GM19035 (cell line): Measurements from ENCODE around the gene THAP9.
A peak's percentile ranks its signal among the peaks of the same experiment; 100 is the strongest.
"Not testable (repeated sequence)": the region's sequence is repeated elsewhere in the genome, so short reads cannot be mapped to it uniquely, and the experiment has no call there.

Source experiments
- ATAC-seq: cut with Tn5 transposase; IDR thresholded peaks from one replicate; pipeline ENCODE4 v1.9.1; 2021; ENCODE audit not compliant: unreplicated experiment

Gene THAP9

DNA sequence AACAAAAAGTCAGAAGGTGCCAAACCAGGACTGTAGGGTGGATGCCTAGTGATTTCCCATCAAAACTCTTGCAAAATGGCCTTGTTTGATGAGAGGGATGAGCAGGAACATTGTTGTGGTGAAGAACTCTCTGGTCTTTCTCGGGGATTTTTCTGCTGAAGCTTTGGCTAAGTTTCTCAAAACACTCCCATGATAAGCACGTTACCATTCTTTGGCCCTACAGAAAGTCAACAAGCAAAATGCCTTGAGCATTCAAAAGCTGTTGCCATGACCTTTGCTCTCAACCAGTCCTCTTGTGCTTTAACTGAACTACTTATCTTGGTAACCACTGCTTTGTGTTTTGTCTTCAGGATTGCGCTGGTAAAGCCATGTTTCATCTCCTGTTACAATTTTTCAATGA, 6.6 kb upstream of the THAP9 start:
- no peak for ATAC-seq

DNA sequence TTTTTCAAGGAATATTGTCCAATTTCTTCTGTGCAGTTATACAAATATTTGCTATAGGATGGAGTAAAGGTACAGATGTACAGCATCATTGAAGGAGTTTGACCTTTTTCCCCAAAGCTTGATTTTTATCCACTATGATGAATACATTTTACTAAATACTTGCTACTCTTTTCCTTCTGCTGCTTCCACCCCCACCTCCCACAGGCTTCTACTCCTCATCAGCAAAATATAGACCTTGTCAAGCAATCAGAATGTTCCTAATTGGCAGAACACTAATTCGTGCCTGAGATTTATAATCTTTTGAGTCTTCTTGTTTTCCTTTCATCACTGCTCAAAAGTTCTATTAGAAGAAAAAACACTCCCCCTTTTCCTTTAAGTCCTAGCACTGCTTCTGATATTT, 3.8 kb upstream of the THAP9 start:
- no peak for ATAC-seq

DNA sequence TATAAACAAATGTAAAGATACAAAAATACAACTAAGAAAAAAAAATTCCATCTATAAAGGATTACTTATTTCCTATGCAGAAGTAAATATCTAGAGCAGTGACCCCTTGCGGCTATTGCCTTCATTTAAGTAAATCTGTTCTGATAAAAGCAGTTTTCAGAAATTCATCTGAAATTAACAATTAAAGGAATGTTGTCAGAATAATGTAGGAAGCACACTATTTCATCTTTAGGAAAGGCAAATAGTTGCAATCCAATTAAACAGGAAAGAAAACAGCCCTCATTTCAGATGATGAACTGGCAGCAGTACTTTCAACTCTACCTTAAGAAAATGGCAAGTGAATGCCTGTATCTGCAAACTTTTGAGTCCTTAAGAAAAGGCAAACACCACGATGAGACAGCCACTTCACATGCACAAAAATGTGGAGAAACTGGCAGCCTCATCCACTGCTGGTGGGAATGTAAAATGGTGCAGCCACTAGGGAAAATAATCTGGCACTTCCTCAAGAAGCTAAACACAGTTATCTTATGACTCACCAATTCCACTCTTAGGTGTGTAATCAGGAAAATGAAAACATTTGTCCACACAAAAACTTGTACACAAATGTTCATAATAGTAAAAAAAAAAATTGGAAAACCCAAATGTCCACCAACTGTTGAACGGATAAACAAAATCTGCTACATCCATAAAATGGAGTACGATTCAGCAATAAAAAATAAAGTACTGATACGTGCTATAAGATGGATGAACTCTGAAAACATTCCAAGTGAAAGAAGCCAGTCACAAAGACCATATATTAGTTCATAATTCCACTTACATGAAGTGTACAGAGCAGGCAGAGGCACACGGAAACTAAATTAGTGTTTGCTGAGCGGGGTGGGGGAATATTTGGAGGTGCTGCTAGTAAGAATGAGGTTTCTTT, 2.0 kb upstream of the THAP9 start:
- ATAC-seq = no peak

DNA sequence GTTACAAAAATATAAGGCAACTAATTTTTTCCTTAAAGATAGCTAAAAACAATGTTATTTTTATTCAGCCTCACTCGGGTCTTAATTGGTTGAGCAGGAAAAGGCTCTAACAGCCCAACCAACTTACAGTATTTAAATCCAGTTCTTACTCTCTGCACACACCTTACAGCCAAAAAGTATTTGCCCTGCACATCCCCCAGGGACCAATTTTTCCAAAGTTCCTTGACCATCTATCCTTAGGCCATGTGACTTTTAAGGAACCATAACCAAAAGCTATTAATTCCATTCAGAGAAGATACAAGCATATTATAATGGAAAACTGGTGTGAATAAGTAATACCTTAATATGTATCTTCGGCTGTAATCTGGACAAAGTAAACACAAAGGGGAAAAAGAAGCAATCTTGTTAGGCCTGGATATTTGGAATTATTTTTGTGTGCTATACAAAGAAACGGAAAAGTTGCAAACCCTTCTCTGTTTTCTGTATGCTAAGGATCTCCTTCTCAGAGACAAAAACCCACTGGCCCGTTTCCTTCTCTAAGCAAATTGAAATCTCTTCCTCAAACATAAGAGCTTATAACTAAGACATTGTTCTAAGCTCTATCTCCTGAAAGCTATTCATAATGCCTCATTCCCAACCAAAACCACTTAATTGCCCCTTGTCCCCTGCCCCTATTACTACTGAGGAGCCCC, 1.0 kb upstream of the THAP9 start:
- ATAC-seq = no peak

DNA sequence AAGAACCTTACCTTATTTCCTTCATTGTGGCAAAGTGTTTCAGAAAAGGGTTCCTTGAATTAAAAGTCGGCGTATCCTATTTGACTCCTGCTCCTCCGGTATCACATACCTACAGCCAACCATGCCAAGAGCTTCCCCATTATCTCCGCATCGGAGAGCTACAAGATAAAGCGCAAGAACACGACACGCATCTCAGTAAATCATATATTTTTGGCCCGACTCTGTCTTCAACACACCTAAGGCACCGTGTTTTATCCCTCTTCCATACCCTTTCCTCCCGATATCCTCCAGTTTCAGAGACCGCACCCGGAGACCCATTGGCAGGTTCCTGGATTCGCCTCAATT, 497 bp upstream of the THAP9 start:
- ATAC-seq = peak; percentile 8

DNA sequence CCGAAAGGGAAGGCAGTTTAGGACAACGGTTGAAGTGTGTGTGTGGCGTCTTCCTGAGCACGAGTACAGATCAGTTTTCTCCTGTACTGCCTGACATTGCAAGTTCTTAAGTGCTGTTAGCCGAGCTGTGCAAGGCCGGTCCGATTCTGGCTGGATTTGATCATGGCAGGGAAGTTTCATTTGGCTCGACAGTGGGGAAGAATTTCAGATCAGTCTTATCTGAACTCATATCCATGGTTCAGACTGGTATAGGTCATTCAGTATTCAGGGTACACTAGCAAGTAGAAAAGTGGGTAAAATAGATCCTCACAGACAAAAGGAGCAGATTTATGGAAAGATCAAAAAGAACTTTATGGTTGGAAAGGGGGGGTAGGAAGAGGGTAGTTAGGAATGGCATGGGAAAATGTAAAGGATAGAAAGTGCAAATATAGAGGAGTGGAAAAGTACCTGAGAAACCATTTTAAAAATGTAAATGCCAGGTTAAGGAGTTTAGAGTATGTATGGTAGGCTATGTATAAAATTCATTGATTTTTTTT, 716 bp downstream of the THAP9 start:
- no peak for ATAC-seq

DNA sequence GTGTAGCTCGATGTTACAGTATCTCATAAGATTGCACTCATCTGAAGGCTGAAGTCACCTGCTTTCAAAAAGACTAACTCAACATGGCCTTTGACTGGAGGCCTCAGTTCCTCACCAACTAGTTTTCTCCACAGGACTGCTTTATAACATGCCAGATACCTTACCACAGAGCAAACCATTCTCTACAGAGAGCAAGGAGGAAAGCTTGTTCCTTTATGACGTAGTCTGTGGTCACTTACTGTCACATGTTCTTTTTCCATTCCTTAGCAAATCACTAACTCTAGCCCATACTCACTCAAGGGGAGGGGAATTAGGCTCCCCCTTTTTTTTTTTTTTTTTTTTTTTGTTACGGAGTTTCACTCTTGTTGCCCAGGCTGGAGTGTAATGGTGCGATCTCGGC, 3.2 kb downstream of the THAP9 start:
- no peak for ATAC-seq

DNA sequence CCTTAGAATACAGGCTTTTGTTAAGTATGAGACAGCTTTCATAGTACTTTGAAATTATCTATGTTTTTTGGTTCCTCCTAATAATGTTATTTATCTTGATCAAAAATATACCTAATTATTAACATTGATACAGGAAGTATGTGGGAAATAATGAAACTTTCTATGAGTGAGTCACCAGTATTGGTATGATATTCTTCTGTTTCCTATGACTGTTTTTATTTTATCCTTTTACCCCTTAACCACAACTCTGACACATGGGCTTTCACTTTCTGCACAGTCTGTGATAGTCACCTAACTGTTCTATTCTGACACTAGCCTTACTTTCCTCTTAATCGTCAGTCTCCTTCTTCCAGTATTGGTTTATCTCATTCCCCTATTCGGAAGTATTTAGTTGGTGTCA, 4.7 kb downstream of the THAP9 start:
- ATAC-seq = peak; percentile 39

DNA sequence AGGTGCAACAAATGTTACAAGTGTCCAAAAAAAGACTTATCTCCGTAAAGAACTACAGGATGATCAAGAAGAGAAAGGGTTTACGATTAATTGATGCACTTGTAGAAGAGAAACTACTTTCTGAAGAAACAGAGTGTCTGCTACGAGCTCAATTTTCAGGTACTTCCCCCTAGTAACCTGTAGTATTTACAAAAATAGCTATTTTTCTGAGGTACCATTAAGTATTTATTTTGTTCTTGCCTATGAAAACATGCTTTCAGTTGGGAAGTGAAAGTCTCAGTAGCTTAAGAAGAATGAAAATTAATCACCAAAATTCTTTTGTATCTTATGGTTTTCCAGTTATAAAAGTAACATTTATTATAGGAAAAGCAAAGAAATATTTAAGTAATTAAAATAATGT, 5.9 kb downstream of the THAP9 start:
- peak; percentile 53 for ATAC-seq

DNA sequence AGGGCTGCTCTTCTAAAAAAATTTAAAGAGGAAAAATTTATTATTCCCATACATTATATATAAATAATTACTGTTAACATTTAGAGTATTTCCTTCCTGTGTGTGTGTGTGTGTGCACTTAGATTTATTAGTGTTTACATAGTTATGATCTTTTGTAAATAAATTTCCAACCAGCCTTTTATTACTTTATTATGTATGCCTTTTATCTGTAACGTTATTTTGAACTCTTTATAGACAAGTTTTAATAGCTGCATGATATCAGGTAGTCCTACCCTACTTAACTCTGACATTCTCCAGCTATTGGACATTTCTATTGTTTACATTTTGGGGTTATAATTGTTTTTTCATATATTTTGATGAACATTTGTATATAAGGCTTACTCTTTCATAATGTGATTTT, 8.8 kb downstream of the THAP9 start:
- ATAC-seq = no peak

DNA sequence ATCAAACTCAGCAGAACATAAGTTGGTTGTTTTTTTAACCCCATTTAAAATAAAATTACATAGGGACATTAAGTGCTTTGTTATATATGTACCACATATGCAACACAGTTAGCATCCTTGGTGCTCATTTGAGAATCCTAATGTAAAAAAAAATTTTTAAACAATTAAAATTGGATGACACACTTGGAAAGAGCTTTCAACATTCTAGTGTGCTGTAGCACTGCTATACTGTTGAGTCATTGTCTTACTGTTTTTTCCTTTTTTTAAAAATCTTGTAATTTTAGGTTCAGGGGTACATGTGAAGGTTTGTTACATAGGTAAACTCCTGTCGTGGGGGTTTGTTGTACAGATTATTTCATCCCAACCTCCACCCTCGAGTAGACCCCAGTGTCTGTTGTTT, 12.8 kb downstream of the THAP9 start:
- no peak for ATAC-seq

DNA sequence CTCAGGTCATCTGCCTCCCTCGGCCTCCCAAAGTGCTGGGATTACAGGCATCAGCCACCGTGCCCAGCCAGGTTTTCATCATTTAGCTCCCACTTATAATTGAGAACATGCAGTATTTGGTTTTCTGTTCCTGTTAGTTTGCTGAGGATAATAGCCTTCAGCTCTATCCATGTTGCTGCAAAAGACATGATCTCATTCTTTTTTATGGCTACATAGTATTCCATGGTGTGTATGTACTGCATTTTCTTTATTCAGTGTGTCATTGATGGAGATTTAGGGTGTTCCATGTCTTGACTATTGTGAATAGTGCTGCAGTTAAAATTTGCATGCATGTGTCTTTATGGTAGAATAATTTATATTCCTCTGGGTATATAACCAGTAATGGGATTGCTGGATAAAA, 13.4 kb downstream of the THAP9 start:
- ATAC-seq = not testable (repeated sequence)

DNA sequence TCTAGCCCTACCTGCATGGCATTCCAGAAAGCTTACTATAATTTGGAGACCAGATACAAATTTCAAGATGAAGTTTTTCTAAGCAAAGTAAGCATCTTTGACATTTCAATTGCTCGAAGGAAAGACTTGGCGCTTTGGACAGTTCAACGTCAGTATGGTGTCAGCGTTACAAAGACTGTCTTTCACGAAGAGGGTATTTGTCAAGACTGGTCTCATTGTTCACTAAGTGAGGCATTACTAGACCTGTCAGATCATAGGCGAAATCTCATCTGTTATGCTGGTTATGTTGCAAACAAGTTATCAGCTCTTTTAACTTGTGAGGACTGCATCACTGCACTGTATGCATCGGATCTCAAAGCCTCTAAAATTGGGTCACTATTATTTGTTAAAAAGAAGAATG, 17.6 kb downstream of the THAP9 start:
- ATAC-seq = no peak

DNA sequence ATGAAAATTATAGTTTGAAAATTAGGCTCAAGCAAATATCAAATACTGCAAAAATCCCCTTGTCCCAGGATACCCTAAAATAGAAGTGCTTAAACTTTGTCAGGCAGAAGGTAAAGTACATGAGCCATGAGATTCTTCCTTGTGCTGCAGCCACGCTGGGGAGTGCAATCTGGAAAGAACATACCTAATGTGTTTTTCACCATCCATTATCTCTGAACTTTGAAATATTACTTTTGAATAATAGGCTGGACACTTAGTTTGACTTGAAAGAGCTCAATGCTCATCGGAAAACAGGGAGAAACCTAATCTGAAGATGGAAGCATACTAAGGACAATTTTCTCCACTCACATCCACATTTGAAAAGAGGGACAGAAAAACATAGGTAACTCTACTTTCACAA, 18.9 kb downstream of the THAP9 start:
- no peak for ATAC-seq

DNA sequence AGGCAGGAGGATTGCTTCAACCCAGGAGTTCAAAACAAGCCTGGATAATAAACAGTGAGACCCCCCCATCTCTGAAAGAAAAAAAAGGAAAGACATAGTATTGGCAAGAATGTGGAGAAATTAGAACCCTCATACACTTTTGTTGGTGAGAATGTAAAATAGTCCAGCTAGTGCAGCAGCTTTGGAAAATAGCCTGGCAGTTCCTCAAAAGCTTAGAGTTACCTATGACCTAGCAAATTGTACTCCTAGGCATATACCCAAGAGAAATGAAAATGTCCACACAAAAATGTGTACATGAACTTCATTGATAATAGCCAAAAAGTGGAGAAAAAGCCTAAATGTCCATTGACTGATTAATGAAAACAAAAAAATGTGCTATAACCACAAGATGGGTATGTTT, 21.3 kb downstream of the THAP9 start:
- no peak for ATAC-seq

DNA sequence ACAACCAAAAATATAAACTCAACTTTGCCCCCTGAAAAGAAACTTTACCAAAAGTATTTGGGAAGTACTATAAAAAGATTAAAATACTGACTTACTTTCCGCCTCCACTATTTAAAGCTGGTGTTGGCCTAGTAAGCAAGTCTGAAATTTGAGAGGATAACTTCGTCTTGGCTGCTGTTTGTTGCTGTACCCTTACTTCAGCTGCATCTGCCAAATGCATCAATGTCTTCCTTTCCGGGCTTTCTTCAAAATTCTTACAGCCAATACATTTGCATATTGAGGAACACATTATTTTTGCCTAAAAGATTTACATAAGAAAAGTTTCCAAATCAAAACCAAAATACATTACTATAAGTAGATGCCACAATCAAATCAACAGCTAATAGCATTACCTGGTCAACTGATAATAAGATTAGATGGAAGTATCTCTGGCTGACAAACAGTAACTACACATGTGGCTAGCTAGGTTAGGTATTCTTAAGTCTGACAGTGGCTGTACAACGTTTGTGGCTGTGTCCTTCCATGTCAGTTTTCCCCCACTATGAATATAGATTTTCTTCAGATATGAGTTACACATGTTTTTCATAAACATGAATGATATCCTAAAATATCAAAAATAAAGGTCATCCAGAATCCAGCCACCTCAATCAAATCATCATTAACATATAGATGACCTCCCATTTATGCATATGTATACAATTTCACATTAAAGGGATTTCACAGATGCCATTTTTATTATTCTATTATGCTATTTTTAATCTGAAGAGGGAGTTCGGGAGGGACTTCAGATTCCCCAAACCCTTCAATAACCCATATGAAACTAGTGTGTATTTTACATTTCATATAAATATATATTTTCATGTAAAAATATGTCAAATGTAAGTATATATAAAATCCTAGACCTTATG, 30.6 kb downstream of the THAP9 start:
- ATAC-seq = no peak

DNA sequence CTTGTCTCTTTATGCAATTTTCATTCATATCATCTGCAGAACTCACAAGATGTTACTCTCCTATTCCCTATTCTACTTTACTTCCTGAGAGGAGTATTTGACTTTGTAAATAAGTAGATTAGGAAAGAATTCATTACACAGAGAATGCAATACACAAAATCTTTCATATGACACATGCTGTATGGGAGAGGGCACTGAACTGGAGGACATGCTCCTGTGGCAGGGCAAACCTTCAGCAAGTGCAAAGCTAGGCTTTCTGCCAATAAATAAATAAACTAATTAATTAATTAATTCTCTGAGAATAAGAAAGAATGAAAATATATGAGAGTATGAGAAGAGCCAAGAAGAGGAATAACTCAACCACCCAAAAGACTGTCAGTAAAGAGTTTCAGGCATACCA, 33.9 kb downstream of the THAP9 start:
- ATAC-seq = no peak

DNA sequence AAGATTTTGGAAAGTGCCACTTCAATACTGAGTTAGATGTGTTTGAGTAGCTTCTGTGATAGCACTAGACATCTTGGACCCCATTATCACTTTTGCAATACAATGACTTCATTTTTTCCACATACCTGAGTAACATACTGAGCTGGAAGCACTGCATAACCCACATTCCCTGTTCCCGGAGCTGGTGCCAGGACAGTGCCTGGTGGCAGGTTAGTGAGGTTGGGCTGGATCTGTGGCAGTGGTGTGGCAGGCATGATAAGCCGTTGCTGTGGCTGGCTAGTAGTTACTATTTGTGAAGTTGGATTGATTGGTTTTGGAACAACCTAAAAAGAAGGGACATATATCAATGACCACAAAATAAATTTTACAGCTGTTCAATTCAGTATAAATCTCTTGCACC, 38.9 kb downstream of the THAP9 start:
- no peak for ATAC-seq

DNA sequence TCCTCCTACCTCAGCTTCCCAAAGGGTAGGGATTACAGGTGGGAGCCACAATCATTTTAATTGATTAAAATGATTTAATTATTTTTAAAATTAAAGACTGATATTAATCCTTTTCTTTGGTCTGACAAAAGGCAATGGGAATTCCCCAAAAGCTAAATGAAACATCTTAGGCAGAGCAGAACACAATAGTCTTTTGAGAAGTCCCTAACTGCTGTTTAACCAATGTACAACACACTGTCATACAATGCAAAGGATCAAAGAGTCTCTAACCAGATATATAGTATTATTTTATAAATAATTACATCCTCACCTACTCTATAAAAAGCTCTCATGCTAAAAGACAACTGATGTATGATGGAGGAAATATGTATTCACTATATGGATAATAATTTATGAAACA, 47.0 kb downstream of the THAP9 start:
- no peak for ATAC-seq

DNA sequence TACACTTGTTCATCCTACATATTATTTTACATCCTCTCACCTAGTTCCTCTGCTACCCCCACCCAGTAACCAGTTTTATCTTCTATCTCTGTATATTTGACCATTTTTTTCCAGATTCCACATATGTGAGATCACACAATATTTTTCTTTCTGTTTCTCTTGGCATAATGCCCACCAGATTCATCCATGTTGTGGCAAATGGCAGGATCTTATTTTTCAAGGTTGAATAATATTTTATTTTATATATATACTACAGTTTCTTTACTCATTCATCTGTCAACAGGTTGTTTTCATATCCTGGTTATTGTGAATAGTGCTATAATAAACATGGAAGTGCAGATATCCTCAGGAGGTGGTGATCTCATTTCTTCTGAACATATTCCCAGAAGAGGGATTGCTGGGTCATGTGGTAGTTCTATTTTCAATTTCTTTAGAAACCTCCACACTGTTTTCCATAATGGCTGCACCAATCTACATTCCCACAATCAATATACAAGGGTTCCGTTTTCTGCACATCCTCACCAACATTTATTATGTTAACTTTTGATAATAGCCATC, 48.2 kb downstream of the THAP9 start:
- ATAC-seq = no peak

DNA sequence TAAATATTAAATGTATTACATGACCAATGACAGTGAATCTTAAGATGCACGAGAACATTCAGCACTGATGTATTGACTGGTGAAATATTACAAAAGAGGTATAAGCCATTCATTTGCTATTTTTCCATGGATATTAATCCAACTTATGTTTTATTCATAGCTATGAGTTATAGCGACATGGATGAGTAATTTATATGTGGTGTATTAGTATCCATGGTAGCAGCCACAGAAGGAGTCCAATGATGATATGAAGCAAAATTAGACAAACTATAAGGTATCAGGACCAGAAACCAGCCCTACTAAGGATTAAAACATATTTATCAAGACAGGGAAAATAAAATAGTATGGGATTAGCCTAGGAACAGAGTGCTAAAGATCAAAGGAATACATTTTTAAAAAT, 50.7 kb downstream of the THAP9 start:
- ATAC-seq = no peak
